IMR-90 (cell line): ENCODE measurements around the gene RYK. TPM values are rescaled to one million over a fixed set of nuclear protein-coding genes. Genes with fewer than 3 reads are reported as not detected.

Experiments used
- ATAC-seq: fragments of 200-7000 bp; cut with Tn5 transposase; 2 replicates; pipeline ENCODE4 v1.9.1; 2020; ENCODE audit warnings: low read depth, mild to moderate bottlenecking, moderate library complexity
- BruUV-seq: library from RNA; stranded (reverse); fragments of 400-500 nt; replicated peaks from 2 replicates; lab custom pipeline; 2021; lab: Mats Ljungman, UMichigan
- CTCF ChIA-PET: fragments of 300-600 bp; formaldehyde crosslinking; extraction: SDS; loops from one replicate; lab custom pipeline; 2021; ENCODE audit warnings: antibody characterized with exemption; lab: Yijun Ruan, JAX
- POLR2A ChIA-PET: fragments of 300-600 bp; sonication (Branson Sonifier 250); formaldehyde crosslinking; loops from one replicate; lab custom pipeline; 2022; ENCODE audit warnings: antibody characterized with exemption; ENCODE audit not compliant: unreplicated experiment; lab: Charles Lee
- DNase-seq: peaks from one replicate; pipeline ENCODE4 v3.0.0; 2013
- H2AFZ ChIP-seq: replicated peaks from 2 replicates; pipeline ENCODE3; 2013; ENCODE audit warnings: low read length, mild to moderate bottlenecking; ENCODE audit not compliant: poor library complexity
- H2AK5ac ChIP-seq: 2 replicates; pipeline ENCODE4 v1.6.1; 2013; ENCODE audit warnings: low read depth, low read length, inconsistent platforms
- H2AK9ac ChIP-seq: replicated peaks from 2 replicates; pipeline ENCODE3; 2013; ENCODE audit warnings: mild to moderate bottlenecking, low read depth, low read length, moderate library complexity; ENCODE audit not compliant: poor library complexity
- H2BK120ac ChIP-seq: 2 replicates; pipeline ENCODE4 v1.6.1; 2013; ENCODE audit warnings: low read depth, low read length, inconsistent platforms
- H2BK15ac ChIP-seq: 3 replicates; pipeline ENCODE4 v1.6.1; 2013; ENCODE audit warnings: low read depth, low read length, inconsistent platforms
- H2BK20ac ChIP-seq: 2 replicates; pipeline ENCODE4 v1.6.1; 2013; ENCODE audit warnings: low read depth, mild to moderate bottlenecking, inconsistent platforms, low read length, moderate library complexity
- H2BK5ac ChIP-seq: 2 replicates; pipeline ENCODE4 v1.6.1; 2013; ENCODE audit warnings: mild to moderate bottlenecking, low read depth, low read length, inconsistent platforms; ENCODE audit not compliant: poor library complexity, severe bottlenecking
- H3K14ac ChIP-seq: replicated peaks from 2 replicates; pipeline ENCODE4 v1.6.1; 2013; ENCODE audit warnings: low read depth, low read length, inconsistent platforms
- H3K18ac ChIP-seq: 2 replicates; pipeline ENCODE4 v1.6.1; 2013; ENCODE audit warnings: low read depth, low read length, control low read depth
- H3K23ac ChIP-seq: 2 replicates; pipeline ENCODE4 v1.6.1; 2013; ENCODE audit warnings: low read depth, low read length, inconsistent platforms
- H3K27ac ChIP-seq: 2 replicates; pipeline ENCODE4 v1.5.1; 2013; ENCODE audit warnings: mild to moderate bottlenecking, control low read depth, low read length; ENCODE audit not compliant: insufficient read depth
- H3K27me3 ChIP-seq: 2 replicates; pipeline ENCODE4 v1.6.1; 2013; ENCODE audit warnings: low read length; ENCODE audit not compliant: control insufficient read depth, insufficient read depth
- H3K36me3 ChIP-seq: 2 replicates; pipeline ENCODE4 v1.6.1; 2013; ENCODE audit warnings: low read length, mixed read lengths; ENCODE audit not compliant: control insufficient read depth, insufficient read depth
- H3K4ac ChIP-seq: 2 replicates; pipeline ENCODE4 v1.6.1; 2013; ENCODE audit warnings: low read depth, low read length, inconsistent platforms
- H3K4me1 ChIP-seq: 2 replicates; pipeline ENCODE4 v1.6.1; 2013; ENCODE audit warnings: low read length, mixed read lengths; ENCODE audit not compliant: control insufficient read depth, insufficient read depth
- H3K4me2 ChIP-seq: 2 replicates; pipeline ENCODE4 v1.6.1; 2013; ENCODE audit warnings: low read depth, mild to moderate bottlenecking, control low read depth, low read length, moderate library complexity
- H3K4me3 ChIP-seq: 2 replicates; pipeline ENCODE4 v1.5.1; 2013; ENCODE audit warnings: low read depth, mild to moderate bottlenecking, control low read depth, low read length, moderate library complexity; ENCODE audit not compliant: insufficient read depth
- H3K56ac ChIP-seq: 2 replicates; pipeline ENCODE4 v1.6.1; 2013; ENCODE audit warnings: low read length, inconsistent platforms; ENCODE audit not compliant: insufficient read depth; ENCODE audit errors: extremely low read depth
- H3K79me1 ChIP-seq, 2 experiments: 2 replicates each; pipeline ENCODE4 v1.6.1; 2013; ENCODE audit warnings: low read length in 2 of 2, inconsistent platforms in 1 of 2, low read depth in 1 of 2
- H3K9ac ChIP-seq: 2 replicates; pipeline ENCODE4 v1.6.1; 2013; ENCODE audit warnings: low read depth, low read length, control low read depth
- H3K9me1 ChIP-seq: 2 replicates; pipeline ENCODE4 v1.6.1; 2013; ENCODE audit warnings: low read length, inconsistent platforms; ENCODE audit not compliant: insufficient read depth
- H3K9me3 ChIP-seq: 2 replicates; pipeline ENCODE4 v1.6.1; 2013; ENCODE audit warnings: low read length; ENCODE audit not compliant: control insufficient read depth, insufficient read depth
- H4K20me1 ChIP-seq: 2 replicates; pipeline ENCODE4 v1.6.1; 2013; ENCODE audit warnings: low read length, inconsistent platforms; ENCODE audit not compliant: insufficient read depth
- H4K5ac ChIP-seq: 2 replicates; pipeline ENCODE4 v1.6.1; 2013; ENCODE audit warnings: mild to moderate bottlenecking, low read depth, low read length, control low read depth
- H4K8ac ChIP-seq, 2 experiments: 2 replicates each; pipeline ENCODE4 v1.6.1; 2013; ENCODE audit warnings: low read depth in 2 of 2, low read length in 2 of 2, control low read depth in 1 of 2, inconsistent platforms in 1 of 2
- H4K91ac ChIP-seq: 2 replicates; pipeline ENCODE4 v1.6.1; 2013; ENCODE audit warnings: low read depth, low read length, inconsistent platforms; ENCODE audit not compliant: insufficient read depth
- CHD1 ChIP-seq: IDR thresholded peaks from 2 replicates; pipeline ENCODE4 v1.6.1; 2012; ENCODE audit warnings: low read depth, low read length, improper control_type of control experiment
- CTCF ChIP-seq: conservative IDR thresholded peaks from 2 replicates; pipeline ENCODE4 v1.5.1; 2012; ENCODE audit warnings: mild to moderate bottlenecking, low read depth, low read length, improper control_type of control experiment
- ELK1 ChIP-seq: fragments of 150-350 bp; IDR thresholded peaks from 2 replicates; pipeline ENCODE4 v1.6.1; 2016; ENCODE audit warnings: low read depth, mild to moderate bottlenecking, low read length, moderate library complexity, borderline replicate concordance
- RAD21 ChIP-seq: IDR thresholded peaks from 2 replicates; pipeline ENCODE4 v1.6.1; 2012; ENCODE audit warnings: low read length, improper control_type of control experiment
- RFX5 ChIP-seq: IDR thresholded peaks from 2 replicates; pipeline ENCODE4 v1.8.0; 2012; ENCODE audit warnings: low read depth, mild to moderate bottlenecking, low read length, moderate library complexity
- SMC3 ChIP-seq: fragments of 150-350 bp; IDR thresholded peaks from 2 replicates; pipeline ENCODE4 v1.6.1; 2016; ENCODE audit warnings: low read depth, mild to moderate bottlenecking, antibody characterized with exemption, low read length, moderate library complexity
- WGBS, 2 experiments: methylation state at CpG; one replicate each; pipeline versions ENCODE4 v1.1.5 to v1.1.7; 2013; ENCODE audit warnings: missing lambda C conversion rate in 2 of 2; ENCODE audit not compliant: insufficient read length in 1 of 2; ENCODE audit errors: extremely low coverage in 2 of 2; 5-methylcytosine and 5-hydroxymethylcytosine counted together
- dilution Hi-C: fragments of 300-500 bp; cut with HindIII; formaldehyde crosslinking; loops from one replicate; pipeline ENCODE4 v1.14.3; 2018; ENCODE audit warnings: low sequenced_read_pairs; ENCODE audit not compliant: unreplicated experiment
- in situ Hi-C: fragments of 300-500 bp; cut with MboI; formaldehyde crosslinking; loops from 3 replicates; pipeline ENCODE4 v1.14.3; 2019; ENCODE audit warnings: low sequenced_read_pairs, inconsistent platforms, mixed read lengths
- intact Hi-C: fragments of 100-400 bp; cut with micrococcal nuclease; formaldehyde crosslinking; loops from 2 replicates; pipeline ENCODE4 v1.10.0; 2022
- polyA plus RNA-seq, 3 experiments: library from polyadenylated mRNA; depleted of rRNA; stranded (reverse); fragments of >200 nt; gene quantifications; 2 replicates each; pipeline ENCODE4 v1.2.3, GENCODE V29; 2012; ENCODE audit warnings: low replicate concordance in 1 of 3
- total RNA-seq: library from RNA; depleted of rRNA; stranded (reverse); fragments of >200 nt; gene quantifications from 2 replicates; pipeline ENCODE4 v1.2.3, GENCODE V29; 2012

The RYK gene
- total and polyA plus RNA-seq, 2 of the 4 experiments (the other 2 are of a cell fraction): 42.4 to 106 TPM

GRCh38 chr3:134197681-134198261 lies 52.9 kb downstream of the RYK start:
- ATAC-seq: peak; percentile 71

More at GRCh38 chr3:134197681-134198261, 52.9 kb downstream of the RYK start:
- Histone ChIP-seq H2BK15ac (no peak overlapping the region), H3K4ac (no peak overlapping the region), H3K9ac (no peak overlapping the region), H2BK20ac (no peak overlapping the region), H3K14ac (no peak overlapping the region), H2AK9ac (no peak overlapping the region), H3K27me3 (no peaks in the 10 kb centered on the region), H3K79me1 (peaks cover 19 to 24% of the 10 kb centered on the region in 2 experiments), H3K56ac (no peak overlapping the region), H3K27ac (no peak overlapping the region), H3K4me3 (no peak overlapping the region), H3K9me1 (no peaks in the 10 kb centered on the region), H2BK120ac (no peak overlapping the region), H2AFZ (no peak overlapping the region), H3K36me3 (peaks cover 17% of the 10 kb centered on the region), H4K20me1 (peaks cover 3% of the 10 kb centered on the region; the same call in 1 of the 2 replicates), H3K4me1 (peaks cover 10% of the 10 kb centered on the region), H4K5ac (no peak overlapping the region), H4K8ac (no peak overlapping the region), H3K4me2 (no peak overlapping the region), H3K9me3 (no peaks in the 10 kb centered on the region), H2BK5ac (no peak overlapping the region), H4K91ac (no peak overlapping the region), H3K23ac (no peak overlapping the region), H2AK5ac (no peak overlapping the region), H3K18ac (no peak overlapping the region)
- ChIA-PET CTCF (interaction anchor here (0.5 to 5.8 kb wide), 9 partner anchors 12 to 289 kb away, joined by 3 to 37 read pairs (median 4); no protein-coding TSS in a partner anchor), POLR2A (no interaction called here)
- intact Hi-C loops: loop anchor here (2.0 to 10.0 kb wide), 3 partner anchors 101 to 383 kb away; no protein-coding TSS in a partner anchor
- TF ChIP-seq ELK1: no peak
- TF ChIP-seq SMC3: peak; percentile 62
- no peak for TF ChIP-seq RFX5
- peak; percentile 90 for TF ChIP-seq CTCF
- no peak for TF ChIP-seq CHD1
- TF ChIP-seq RAD21: peak; percentile 80
- DNase-seq: peak; percentile 83
- dilution Hi-C loops: no loop called here
- whole genome bisulfite sequencing, 2 experiments: no CpG with 5 or more reads among the region's 2 CpGs
- in situ Hi-C loops: no loop called here
- no TSS peak for BruUV-seq
